GM12872 (cell line): Measurements from ENCODE around the gene PRDM8.

Experiments used
- TF ChIP-seq, protein P1 (sequence below): IDR thresholded peaks from 3 replicates; pipeline ENCODE4 v1.5.1; 2011; ENCODE audit warnings: low read depth, mild to moderate bottlenecking, low read length, moderate library complexity; ENCODE audit not compliant: insufficient read depth

PRDM8 gene

GRCh38 chr4:80189956-80190677, 7.2 kb upstream of the PRDM8 start:
- TF ChIP-seq, protein P1, sequence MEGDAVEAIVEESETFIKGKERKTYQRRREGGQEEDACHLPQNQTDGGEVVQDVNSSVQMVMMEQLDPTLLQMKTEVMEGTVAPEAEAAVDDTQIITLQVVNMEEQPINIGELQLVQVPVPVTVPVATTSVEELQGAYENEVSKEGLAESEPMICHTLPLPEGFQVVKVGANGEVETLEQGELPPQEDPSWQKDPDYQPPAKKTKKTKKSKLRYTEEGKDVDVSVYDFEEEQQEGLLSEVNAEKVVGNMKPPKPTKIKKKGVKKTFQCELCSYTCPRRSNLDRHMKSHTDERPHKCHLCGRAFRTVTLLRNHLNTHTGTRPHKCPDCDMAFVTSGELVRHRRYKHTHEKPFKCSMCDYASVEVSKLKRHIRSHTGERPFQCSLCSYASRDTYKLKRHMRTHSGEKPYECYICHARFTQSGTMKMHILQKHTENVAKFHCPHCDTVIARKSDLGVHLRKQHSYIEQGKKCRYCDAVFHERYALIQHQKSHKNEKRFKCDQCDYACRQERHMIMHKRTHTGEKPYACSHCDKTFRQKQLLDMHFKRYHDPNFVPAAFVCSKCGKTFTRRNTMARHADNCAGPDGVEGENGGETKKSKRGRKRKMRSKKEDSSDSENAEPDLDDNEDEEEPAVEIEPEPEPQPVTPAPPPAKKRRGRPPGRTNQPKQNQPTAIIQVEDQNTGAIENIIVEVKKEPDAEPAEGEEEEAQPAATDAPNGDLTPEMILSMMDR: no peak

GRCh38 chr4:80192252-80192866, 4.9 kb upstream of the PRDM8 start:
- TF ChIP-seq, protein P1: no peak

GRCh38 chr4:80192937-80193336, 4.4 kb upstream of the PRDM8 start:
- TF ChIP-seq, protein P1: no peak

DNA sequence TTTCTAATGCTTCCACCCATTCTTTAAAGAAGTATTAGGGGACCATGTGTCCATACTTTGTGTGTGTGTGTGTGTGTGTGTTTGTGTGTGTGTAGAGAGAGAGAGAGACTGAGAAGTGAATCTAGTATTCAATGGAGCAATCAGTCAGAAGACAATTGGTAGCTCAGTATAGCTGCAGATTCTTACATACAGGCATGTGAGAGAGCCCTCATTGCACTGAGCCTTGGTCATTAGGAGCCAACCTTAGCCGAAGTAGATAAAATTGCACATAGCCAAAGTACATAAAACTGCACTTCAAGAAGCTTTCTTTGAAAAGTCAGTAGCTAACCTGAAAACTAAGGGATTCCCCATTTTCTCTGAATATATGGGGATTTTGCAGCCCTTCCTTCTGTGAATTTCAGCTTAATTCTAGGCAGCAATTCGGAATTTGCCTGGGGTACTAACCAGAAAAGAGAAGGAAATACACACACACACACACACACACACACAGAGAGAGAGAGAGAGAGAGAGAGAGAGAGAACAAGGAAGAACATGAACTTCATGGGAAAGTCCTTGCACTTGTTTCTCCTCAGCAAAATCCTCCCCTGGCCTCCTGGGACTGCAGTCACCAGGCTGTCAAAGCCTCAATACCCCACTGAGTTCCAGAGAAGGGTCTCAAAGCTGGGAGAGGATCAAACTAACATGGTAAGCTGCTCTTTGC, 1.7 kb upstream of the PRDM8 start:
- TF ChIP-seq, protein P1: no peak

DNA sequence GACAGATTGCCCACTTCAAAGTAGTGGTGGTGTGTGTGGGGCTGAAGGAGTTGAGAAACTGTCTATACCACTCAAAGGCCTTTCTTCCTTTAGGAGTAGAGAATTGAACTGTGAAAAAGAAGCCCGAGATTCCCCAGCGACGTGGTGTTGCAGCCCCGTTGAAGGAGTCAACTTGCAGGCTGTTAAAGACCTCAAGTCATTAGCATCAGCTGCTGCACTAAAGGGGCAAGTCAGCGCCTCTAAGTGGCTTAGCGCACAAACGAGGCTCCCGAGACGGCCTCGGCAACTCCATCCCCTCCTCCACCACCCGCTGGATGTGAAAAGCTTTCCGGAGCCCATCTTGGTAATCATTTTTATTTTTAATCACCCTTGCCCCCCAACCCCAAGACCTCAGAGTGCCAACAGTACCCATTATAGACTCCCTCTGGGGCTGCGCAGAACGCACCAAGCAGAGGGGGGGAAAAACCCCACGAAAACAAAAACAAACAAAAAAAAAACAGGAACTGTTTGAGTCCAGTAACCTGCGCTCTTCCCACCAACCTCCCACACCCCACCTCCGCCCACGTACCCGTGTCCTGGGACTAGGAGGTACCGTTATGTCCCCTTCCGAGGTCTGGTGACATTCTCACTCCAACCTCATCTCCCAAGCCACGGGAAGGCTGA, 913 bp upstream of the PRDM8 start:
- TF ChIP-seq, protein P1: no peak

- TF ChIP-seq, protein P1: no peak
Measured at GRCh38 chr4:80197601-80198440, 518 bp downstream of the PRDM8 start.
